Measurements from ENCODE around the gene TSPAN9.

- no peak for TF ChIP-seq POLR2A (IDR thresholded peaks at IDR 0.05)
- TF ChIP-seq, protein P1, sequence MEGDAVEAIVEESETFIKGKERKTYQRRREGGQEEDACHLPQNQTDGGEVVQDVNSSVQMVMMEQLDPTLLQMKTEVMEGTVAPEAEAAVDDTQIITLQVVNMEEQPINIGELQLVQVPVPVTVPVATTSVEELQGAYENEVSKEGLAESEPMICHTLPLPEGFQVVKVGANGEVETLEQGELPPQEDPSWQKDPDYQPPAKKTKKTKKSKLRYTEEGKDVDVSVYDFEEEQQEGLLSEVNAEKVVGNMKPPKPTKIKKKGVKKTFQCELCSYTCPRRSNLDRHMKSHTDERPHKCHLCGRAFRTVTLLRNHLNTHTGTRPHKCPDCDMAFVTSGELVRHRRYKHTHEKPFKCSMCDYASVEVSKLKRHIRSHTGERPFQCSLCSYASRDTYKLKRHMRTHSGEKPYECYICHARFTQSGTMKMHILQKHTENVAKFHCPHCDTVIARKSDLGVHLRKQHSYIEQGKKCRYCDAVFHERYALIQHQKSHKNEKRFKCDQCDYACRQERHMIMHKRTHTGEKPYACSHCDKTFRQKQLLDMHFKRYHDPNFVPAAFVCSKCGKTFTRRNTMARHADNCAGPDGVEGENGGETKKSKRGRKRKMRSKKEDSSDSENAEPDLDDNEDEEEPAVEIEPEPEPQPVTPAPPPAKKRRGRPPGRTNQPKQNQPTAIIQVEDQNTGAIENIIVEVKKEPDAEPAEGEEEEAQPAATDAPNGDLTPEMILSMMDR (IDR thresholded peaks at IDR 0.05): no peak
Observed at GRCh38 chr12:3294481-3294911, 217.3 kb downstream of the TSPAN9 start.

Measured in testis (tissue), 2 donors.